GM20000 (cell line): ENCODE data around the gene EIF4A2.

Experiments used
- DNase-seq: peaks from one replicate; pipeline ENCODE4 v3.0.0; 2012; ENCODE audit warnings: low spot score
- CTCF ChIP-seq: IDR thresholded peaks from 2 replicates; pipeline ENCODE4 v1.5.1; 2012; ENCODE audit warnings: mild to moderate bottlenecking, control low read depth; ENCODE audit errors: extremely low read depth, missing control alignments

The EIF4A2 gene

GRCh38 chr3:186786922-186787321, 3.5 kb downstream of the EIF4A2 start:
- no peak for DNase-seq
- TF ChIP-seq CTCF, result no peak

- TF ChIP-seq CTCF, result no peak
- no peak for DNase-seq
Measured at GRCh38 chr3:186787642-186788481, 4.5 kb downstream of the EIF4A2 start.

- TF ChIP-seq CTCF, result no peak
- no peak for DNase-seq
Measured at GRCh38 chr3:186788482-186789370, 5.3 kb downstream of the EIF4A2 start.

- no peak for DNase-seq
- TF ChIP-seq CTCF, result no peak
Measured at GRCh38 chr3:186789554-186790260, 6.3 kb downstream of the EIF4A2 start.

- TF ChIP-seq CTCF, result no peak
- no peak for DNase-seq
Measured at GRCh38 chr3:186790261-186790981, 7.0 kb downstream of the EIF4A2 start.

GRCh38 chr3:186798239-186798874, 15.0 kb downstream of the EIF4A2 start:
- DNase-seq, result no peak
- no peak for TF ChIP-seq CTCF
